Breast epithelium (tissue), 3 donors: ENCODE measurements around the gene S1PR3.

Source experiments
- POLR2A ChIP-seq: fragments of 450-650 bp; IDR thresholded peaks from one replicate; pipeline ENCODE4 v1.6.1; 2016; ENCODE audit warnings: antibody characterized with exemption, mild to moderate bottlenecking, moderate library complexity
- POLR2AphosphoS5 ChIP-seq, 3 donors: sonication (generic); formaldehyde crosslinking; IDR thresholded peaks; one replicate each; pipeline ENCODE4 v1.6.1; 2017; ENCODE audit warnings: antibody characterized with exemption in 3 of 3
- TF ChIP-seq, protein P1 (sequence below), 3 donors: fragments of 450-650 bp; IDR thresholded peaks; one replicate each; pipeline ENCODE4 v1.5.1; 2016 to 2017; ENCODE audit warnings: antibody characterized with exemption in 3 of 3, mild to moderate bottlenecking in 3 of 3, moderate library complexity in 3 of 3

GRCh38 chr9:88984543-88984883 lies 6.8 kb upstream of the S1PR3 start:
- TF ChIP-seq, protein P1, sequence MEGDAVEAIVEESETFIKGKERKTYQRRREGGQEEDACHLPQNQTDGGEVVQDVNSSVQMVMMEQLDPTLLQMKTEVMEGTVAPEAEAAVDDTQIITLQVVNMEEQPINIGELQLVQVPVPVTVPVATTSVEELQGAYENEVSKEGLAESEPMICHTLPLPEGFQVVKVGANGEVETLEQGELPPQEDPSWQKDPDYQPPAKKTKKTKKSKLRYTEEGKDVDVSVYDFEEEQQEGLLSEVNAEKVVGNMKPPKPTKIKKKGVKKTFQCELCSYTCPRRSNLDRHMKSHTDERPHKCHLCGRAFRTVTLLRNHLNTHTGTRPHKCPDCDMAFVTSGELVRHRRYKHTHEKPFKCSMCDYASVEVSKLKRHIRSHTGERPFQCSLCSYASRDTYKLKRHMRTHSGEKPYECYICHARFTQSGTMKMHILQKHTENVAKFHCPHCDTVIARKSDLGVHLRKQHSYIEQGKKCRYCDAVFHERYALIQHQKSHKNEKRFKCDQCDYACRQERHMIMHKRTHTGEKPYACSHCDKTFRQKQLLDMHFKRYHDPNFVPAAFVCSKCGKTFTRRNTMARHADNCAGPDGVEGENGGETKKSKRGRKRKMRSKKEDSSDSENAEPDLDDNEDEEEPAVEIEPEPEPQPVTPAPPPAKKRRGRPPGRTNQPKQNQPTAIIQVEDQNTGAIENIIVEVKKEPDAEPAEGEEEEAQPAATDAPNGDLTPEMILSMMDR (IDR thresholded peaks at IDR 0.05): no peak
- TF ChIP-seq POLR2A (no peak), POLR2AphosphoS5 (IDR thresholded peaks at IDR 0.05) (no peak)
